ENCODE measurements around the gene LPCAT1.

DNA sequence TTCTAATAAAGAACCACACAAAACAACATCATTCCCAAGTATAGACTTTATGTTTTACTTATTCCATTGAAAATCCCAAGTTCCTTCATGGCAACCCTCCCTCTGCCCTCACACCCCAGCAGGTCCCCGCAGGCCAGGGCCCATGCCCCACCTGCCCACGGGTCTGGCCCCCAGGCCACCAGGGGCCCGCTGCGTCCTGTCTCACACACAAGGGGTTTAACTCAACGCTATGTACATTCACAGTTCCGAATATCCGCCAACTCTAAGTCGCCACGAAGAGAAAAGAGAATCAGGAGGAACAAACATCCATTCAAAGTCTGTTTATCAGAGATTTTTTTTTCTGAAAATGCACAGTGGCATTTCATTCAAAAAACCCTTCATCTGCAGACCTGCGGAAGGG, 62.4 kb downstream of the LPCAT1 start:
- TF ChIP-seq CTCF (conservative IDR thresholded peaks at IDR 0.05; ENCODE audit: low read length): no peak
- TF ChIP-seq EZH2phosphoT487 (IDR thresholded peaks at IDR 0.05; ENCODE audit: borderline replicate concordance): no peak

Data from Loucy (cell line).